ENCODE measurements around the gene ME2.

DNA sequence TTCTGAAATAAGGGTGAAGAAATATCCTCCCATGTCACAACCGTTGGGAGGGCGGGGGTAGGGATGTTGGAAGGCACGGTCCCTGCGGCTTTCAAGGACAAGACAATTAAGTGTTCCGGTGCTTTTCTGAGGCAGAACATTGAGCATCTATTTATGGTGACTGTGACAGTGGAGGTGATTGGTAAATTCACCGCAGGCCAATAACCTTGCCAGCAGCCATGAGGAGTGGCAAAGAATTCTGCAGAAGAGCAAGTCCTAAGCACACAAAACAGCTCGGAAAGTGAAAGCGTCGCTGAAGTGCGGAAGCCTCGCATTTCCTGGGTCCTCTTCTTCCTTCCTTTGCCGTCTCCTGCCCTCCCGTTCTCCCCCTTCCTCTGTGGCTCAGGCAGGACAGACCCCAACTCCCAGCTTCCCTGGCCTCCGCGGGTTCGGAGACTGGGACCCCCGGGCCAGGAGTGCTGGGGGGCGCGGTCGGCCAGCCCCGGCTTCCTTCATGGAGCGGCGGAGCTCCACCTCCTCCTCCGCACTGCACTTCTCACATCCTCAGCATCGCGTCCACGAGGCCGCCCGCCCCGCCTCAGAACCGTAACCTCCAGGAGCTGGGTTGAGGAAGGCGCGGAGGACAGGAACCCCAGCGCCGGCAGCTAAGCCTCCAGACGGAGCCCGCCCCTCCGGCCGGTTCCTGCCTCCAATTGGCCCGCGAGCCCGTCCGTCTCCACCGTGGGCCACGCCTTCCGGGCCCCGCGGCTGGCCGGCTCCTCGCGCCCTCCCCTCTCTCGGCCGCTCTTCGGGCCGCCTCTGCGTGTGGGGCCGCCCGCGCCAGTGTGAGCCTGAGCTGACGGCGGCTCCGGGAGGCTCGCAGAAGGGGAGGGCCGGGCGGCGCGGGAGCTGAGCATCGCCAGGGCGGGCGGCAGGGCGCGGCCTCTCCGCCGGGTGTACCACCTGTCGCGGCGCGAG is at the start of gene ME2:
- peak; percentile 66 for TF ChIP-seq POLR2AphosphoS5 (IDR thresholded peaks at IDR 0.05; ENCODE audit: low read depth, low read length)
- TF ChIP-seq, protein P1, sequence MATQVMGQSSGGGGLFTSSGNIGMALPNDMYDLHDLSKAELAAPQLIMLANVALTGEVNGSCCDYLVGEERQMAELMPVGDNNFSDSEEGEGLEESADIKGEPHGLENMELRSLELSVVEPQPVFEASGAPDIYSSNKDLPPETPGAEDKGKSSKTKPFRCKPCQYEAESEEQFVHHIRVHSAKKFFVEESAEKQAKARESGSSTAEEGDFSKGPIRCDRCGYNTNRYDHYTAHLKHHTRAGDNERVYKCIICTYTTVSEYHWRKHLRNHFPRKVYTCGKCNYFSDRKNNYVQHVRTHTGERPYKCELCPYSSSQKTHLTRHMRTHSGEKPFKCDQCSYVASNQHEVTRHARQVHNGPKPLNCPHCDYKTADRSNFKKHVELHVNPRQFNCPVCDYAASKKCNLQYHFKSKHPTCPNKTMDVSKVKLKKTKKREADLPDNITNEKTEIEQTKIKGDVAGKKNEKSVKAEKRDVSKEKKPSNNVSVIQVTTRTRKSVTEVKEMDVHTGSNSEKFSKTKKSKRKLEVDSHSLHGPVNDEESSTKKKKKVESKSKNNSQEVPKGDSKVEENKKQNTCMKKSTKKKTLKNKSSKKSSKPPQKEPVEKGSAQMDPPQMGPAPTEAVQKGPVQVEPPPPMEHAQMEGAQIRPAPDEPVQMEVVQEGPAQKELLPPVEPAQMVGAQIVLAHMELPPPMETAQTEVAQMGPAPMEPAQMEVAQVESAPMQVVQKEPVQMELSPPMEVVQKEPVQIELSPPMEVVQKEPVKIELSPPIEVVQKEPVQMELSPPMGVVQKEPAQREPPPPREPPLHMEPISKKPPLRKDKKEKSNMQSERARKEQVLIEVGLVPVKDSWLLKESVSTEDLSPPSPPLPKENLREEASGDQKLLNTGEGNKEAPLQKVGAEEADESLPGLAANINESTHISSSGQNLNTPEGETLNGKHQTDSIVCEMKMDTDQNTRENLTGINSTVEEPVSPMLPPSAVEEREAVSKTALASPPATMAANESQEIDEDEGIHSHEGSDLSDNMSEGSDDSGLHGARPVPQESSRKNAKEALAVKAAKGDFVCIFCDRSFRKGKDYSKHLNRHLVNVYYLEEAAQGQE (IDR thresholded peaks at IDR 0.05; ENCODE audit: insufficient read depth in 1 of 2, low read depth in 2 of 2, low read length in 2 of 2): peak in 1 of 2 experiments; percentile 11; a peak in 1 of 4 replicates
- peak; percentile 80 for TF ChIP-seq TAF1 (IDR thresholded peaks at IDR 0.05; ENCODE audit: borderline replicate concordance, insufficient read depth, low read length)
- peak; percentile 30; the same call in 1 of the 2 replicates for TF ChIP-seq SIN3A (IDR thresholded peaks at IDR 0.05; ENCODE audit: borderline replicate concordance, insufficient read depth, low read length)
